ENCODE data around the gene STK32C.

Gene STK32C

DNA sequence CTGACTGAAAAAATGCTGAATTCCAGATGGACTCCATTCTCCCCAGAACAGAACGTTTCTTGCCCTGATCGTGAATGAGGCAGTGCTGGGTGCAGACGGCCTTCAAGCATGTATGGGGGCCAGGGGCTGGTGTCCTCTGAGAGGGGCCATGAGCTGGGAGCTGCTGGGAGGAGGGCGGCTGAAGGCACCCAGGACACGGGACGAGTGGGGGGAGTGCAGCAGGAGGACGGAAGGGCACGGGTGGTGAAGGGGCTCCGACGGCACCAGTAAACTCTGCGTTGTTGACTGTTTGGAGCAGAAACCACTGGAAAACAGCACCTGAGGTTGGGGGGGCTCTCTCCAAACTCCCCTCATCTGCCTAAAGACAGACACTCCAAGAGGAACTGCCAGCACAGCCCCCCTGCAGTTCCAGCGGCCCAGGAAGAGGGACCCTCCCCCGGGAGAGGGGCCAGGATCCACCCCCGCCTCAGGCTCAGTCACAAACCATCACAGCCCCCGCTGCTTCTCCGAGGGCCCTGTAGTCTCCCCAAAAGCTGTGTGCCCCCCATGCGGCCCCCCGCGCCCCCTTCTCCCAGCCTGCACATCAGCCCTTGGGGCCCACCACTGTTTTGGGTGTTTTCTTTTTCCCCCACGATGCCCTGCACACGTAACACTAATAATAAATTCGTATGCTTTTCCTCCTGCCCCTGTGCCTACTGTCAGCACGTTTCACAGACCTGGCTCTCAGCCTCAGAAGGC is 65.5 kb downstream of the STK32C start:
- DNase-seq: no peak

- DNase-seq: no peak
Measured at GRCh38 chr10:132241496-132241895, 66.3 kb downstream of the STK32C start.

GRCh38 chr10:132241086-132241485 is 66.7 kb downstream of the STK32C start:
- no peak for DNase-seq

DNA sequence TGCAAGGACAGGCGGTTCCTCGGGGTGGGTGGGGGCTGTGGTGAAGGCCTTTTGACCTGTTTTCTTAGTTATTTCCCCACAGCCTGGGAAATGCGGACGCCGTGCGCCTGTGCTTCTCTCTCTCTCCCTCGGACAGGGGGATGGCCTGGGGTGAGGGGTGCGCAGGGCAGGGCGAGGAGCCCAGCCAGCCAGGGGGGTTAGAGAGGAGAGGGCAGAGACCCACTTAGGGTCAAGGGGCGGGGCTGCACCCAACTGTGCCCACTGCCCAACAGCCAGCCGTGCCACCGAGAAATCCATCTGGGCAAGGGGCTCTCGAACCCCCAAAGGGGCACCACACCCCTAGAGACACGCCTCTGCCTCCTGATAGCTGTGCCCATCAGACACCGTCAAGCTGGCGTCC is 67.2 kb downstream of the STK32C start:
- no peak for DNase-seq

DNA sequence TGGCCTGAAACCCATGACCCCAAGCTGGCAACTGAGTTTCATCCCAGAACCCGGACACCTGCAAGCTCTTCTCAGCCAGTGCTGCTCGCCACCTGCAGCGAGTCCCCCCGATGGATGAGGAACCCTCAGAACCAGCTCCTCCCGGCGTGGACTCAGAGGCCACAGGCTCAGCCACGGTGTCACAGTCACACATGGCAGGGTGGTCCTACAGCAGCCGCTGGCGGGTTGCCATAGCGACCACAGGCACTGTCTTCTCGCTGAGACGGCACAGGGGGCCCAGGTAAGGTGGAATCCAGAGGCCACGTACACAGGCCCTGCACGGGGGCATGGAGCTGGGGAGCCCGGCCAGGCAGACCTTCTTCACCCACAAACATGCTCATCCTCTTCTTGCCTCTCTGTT is 67.6 kb downstream of the STK32C start:
- DNase-seq: no peak

DNA sequence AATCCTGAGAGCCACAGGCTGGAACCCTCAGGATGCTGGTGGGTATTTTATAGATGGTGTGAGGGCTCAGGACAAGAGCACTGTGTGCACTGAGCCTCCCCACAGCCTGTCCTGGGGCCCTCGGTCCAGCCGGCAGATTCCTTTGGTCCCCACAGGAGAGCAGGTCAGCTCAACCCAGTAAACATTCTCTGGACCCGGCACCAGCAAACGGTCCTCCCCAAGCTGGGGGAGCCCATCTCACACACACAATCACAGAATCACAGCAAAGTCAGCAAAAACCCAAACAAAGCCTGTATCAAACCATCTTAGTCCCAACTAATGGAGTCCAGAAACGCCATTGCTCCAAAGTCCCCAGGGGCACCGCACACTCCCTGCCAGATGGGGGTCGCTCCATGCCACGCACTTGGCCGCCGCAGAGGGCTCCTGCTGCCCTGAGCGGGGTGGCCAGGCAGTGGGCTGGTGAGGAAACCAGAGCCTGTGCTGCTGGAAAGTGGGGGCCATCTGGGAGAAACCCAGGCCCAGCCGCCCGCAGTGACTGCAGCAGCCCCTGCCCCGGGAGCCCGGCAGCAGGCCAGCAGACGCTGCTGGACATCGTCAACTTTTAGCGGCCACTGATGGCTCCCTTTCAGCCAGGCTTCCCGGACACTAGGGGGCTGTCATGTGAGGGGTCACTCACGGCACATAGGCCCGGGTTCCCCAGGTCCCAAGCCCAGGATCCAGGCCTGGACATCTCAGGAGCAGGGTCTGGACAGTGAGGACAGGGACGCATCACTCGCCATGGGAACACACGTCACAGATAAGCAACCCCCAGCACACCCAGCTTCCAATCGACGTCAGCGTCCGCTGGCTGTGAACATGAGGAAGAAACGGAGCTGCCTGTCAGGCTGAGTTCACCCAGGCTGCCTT is 68.4 kb downstream of the STK32C start:
- no peak for DNase-seq

GRCh38 chr10:132238371-132239125 is 69.2 kb downstream of the STK32C start:
- DNase-seq: no peak

DNA sequence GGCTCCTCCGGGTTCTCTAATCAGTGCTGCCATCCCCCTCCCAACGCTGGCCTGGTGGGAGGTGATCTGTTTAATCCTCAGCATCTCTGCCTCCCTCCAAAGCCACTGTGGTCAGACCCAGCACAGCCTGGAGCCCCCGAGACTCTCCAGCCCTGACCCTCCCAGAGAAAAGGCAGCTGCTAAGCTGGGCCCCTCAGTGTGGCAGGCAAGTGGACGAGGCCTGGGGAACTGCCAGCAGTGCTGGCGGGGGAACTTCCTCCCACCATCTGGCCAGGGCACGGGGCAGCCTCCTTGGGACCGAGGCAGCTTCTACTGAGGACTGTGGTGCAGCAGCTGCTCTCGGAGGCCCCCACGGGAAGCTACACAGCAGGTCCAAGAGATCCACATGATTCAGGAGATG is 69.9 kb downstream of the STK32C start:
- DNase-seq: peak; percentile 14

DNA sequence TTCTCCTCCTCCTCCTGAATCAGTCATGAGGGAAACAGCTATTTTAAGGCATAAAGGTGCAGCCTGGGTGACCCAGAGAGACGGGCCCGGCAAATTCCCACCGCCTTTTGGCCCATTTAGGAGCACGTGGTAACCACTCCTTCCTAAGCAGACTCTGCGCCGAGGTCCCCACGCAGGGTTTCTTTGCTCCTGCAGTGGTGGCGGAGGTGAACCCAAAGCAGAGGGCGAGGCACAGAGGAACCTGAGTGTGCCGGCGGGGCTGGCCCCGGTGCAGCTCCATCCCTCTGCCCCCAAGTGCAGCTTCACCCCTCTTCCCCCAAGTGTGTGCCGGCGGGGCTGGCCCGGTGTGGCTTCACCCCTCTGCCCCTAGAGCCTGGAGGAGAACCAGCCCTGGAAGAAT is 70.4 kb downstream of the STK32C start:
- DNase-seq: no peak

GRCh38 chr10:132236881-132237280 is 70.9 kb downstream of the STK32C start:
- DNase-seq: no peak

DNA sequence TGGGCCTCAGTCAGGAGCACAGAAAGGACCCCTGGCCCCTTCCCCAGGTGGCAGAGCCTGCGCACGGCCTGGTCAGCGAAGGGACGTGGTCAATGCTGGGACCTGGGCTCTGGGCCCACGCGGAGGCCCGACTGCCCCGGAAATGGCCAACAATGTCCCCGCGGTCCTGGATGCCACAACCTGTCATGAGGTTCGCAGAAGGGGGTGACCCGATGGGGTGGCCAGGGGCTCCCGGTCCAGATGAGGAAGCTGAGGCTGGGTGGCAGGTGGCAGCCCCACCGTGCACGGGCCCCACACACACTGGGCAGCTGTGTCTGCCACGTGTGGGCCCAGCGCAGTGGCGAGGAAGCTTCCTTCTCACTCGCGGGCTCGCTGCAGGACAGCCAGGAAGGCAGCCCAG is 71.6 kb downstream of the STK32C start:
- no peak for DNase-seq

GRCh38 chr10:132234860-132235259 is 72.9 kb downstream of the STK32C start:
- no peak for DNase-seq

DNA sequence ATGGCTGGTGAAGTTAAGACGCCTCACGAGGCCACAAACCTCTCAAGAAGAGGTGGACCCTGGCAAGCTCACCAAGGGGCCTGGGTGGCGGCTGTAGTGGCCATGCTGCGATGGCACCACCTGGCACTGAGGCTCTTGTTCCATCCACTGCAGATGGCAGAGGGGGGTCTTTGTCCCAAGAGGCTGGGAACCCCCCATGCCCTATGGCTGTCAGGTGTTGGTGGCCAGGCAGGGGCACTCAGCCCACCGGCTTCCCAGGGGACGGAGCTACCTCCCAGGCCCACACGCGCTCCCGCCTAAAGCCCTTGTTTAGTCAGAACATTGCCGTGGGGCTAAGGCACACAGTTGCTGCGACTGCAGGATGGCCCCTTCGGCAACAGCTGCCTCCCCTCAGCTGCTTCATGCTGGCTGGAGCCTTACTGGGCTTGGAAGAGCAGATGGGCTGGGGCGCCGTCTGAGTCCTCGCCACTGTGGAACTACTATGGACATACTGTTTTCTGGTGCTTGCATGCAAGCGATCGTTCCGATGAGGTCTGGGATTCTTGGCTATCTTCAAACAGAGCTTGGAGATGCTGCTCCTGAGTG is 74.2 kb downstream of the STK32C start:
- no peak for DNase-seq

DNA sequence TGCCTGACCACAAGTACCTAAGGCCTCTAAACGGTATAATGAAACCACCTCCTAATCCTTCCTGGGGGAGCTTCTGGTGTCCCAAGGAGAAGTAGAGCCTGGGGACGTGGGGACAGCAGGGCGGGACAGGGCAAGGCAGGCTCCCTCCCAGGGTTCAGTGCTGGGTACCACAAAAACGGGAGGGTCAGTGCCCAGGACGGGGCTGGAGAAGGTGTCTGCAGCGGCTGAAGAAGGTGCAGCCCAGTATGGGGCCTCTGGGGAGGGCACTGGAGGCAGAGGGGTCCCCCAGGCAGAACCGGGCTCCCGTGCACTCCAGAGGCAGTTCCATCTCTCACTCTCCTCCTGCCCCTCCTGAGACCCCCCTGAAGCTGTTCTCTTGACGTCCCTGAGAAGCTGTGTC is 74.8 kb downstream of the STK32C start:
- no peak for DNase-seq

- peak; percentile 13 for DNase-seq
Measured at GRCh38 chr10:132232023-132232951, 75.5 kb downstream of the STK32C start.

- DNase-seq: no peak
Measured at GRCh38 chr10:132231656-132232022, 76.1 kb downstream of the STK32C start.

- DNase-seq: no peak
Measured at GRCh38 chr10:132230557-132231210, 77.1 kb downstream of the STK32C start.

- no peak for DNase-seq
Measured at GRCh38 chr10:132229834-132230556, 77.8 kb downstream of the STK32C start.

DNA sequence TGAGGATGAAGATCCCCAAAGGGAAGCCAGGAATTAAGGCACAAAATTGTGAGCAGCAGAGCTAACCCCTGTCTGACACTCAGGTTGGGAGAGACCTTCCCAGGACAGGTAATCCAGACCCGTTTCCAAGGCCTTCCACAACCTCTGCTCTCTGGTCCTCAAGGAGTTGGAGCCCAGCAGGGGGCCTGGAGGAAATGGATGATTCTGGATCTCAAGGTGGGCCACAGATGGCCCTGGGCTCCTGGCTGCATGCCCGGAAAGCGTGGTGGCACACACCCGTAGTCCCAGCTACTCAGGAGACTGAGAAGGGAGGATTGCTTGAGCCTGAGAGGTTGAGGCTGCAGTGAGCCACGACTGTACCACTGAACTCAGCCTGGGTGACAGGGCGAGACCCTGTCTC is 78.7 kb downstream of the STK32C start:
- DNase-seq: no peak

GRCh38 chr10:132228616-132229015 is 79.1 kb downstream of the STK32C start:
- no peak for DNase-seq
